GM12875 (cell line): Measurements from ENCODE around the gene RNF220.
A peak's percentile ranks its signal among the peaks of the same experiment; 100 is the strongest.

Experiments
- H3K4me3 ChIP-seq: one replicate; pipeline ENCODE4 v1.5.1; 2011; ENCODE audit warnings: low read depth, low read length, control low read depth
- TF ChIP-seq, protein P1 (sequence below): IDR thresholded peaks from 2 replicates; pipeline ENCODE4 v1.5.1; 2011; ENCODE audit warnings: low read depth, mild to moderate bottlenecking, control low read depth, inconsistent platforms, low read length, moderate library complexity, borderline replicate concordance; ENCODE audit not compliant: insufficient read depth

Gene RNF220

GRCh38 chr1:44608141-44608540 is 203.1 kb downstream of the RNF220 start:
- no peak overlapping the region for H3K4me3 ChIP-seq
- TF ChIP-seq, protein P1, sequence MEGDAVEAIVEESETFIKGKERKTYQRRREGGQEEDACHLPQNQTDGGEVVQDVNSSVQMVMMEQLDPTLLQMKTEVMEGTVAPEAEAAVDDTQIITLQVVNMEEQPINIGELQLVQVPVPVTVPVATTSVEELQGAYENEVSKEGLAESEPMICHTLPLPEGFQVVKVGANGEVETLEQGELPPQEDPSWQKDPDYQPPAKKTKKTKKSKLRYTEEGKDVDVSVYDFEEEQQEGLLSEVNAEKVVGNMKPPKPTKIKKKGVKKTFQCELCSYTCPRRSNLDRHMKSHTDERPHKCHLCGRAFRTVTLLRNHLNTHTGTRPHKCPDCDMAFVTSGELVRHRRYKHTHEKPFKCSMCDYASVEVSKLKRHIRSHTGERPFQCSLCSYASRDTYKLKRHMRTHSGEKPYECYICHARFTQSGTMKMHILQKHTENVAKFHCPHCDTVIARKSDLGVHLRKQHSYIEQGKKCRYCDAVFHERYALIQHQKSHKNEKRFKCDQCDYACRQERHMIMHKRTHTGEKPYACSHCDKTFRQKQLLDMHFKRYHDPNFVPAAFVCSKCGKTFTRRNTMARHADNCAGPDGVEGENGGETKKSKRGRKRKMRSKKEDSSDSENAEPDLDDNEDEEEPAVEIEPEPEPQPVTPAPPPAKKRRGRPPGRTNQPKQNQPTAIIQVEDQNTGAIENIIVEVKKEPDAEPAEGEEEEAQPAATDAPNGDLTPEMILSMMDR: no peak

DNA sequence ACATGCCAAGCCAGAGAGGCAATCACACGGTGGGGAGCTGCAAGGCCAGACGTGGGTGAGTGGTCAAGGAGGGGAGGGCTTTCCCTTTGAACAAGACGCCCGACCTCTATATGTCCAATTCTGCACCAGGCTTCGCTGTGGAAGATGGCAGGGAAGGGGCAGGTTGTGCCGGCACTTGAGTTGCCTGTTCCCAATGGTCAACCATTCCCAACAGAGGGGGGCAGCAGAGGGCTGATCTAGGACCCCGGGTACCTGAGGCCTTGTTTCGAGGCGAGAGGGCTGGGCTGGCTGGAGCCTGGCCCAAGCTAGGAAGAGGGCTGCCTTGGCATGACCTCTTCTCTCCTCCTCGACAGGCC is 204.3 kb downstream of the RNF220 start:
- TF ChIP-seq, protein P1: peak; percentile 67
- no peak overlapping the region for H3K4me3 ChIP-seq

DNA sequence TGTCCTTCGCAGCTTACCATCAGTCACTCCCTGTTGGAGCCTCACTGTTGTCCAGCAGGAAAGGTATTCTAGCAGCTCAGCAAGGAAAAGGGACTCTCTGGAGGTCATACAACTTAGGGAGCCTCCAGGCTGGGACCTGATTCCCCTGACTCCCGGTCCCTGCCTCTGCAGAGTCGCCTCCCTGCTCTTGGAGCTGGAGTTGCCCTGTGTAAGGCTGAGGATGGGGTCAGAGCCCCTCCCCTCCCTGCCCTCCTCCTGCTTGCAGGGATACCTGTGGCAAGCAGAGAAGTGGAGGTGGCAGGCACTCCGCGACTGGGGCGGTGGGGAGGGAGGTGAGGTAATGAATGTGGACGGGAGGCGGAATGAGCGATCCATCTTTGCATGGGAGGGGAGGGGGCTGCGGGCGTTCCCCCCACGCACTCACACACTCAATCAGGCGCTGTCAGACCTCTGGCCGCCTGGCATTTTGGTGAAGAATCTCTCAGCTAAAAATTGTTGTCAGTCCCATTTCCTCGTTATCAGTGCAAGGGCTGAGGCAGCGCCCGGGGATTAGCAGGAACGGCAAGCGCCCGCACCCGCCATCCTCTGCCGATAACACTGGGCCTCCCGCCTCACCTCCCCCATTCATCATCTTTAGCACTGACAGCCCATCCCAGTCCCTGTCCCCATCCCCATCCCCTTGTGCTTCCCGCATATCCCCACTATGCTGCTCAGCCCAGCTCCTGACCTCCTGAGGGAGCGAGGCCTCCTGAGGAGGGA is 204.9 kb downstream of the RNF220 start:
- TF ChIP-seq, protein P1: no peak
- H3K4me3 ChIP-seq: no peak overlapping the region

DNA sequence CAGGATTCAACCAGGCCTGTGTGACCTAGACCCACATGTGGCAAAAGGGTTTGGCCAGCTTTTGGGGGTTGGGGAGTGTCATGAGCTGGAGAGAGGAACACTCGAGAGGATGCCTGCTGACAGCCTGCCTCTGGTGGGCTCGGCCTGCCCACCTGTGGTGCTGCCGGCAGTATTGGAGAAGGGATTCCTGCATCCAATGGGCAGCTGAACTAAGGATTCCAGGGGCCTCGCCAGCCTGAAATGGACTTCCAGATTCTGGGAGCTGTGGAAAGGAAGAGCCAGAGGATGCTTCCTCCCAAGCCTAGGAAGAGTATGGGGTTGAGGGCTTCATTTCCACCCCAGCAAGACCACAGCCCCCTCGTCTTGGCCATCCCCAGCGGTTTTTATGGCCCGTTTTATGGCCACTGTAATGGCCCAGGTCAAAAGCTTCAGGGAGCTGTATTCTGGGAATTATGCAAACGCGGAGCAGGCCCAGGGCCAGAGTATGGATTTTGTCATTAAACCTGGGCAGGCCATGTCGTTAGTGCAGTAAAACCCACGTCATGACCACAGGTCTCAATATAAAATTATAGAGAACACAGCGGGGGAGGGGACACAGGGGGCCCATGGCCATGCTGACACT is 205.6 kb downstream of the RNF220 start:
- H3K4me3 ChIP-seq: no peak overlapping the region
- TF ChIP-seq, protein P1: no peak

GRCh38 chr1:44611419-44611818 is 206.4 kb downstream of the RNF220 start:
- H3K4me3 ChIP-seq: no peak overlapping the region
- TF ChIP-seq, protein P1: no peak

- no peak overlapping the region for H3K4me3 ChIP-seq
- TF ChIP-seq, protein P1: no peak
Measured at GRCh38 chr1:44611866-44612265, 206.8 kb downstream of the RNF220 start.

GRCh38 chr1:44613941-44614340 is 208.9 kb downstream of the RNF220 start:
- H3K4me3 ChIP-seq: no peak overlapping the region
- TF ChIP-seq, protein P1: no peak
